NCI-H1436 treated with DMSO at 0.1 percent for 48 hours (cell line): ENCODE results near the gene VTN.

Experiments
- DNase-seq: peaks from one replicate; lab custom pipeline; 2025; lab: John Stamatoyannopoulos, UW

Gene VTN

DNA sequence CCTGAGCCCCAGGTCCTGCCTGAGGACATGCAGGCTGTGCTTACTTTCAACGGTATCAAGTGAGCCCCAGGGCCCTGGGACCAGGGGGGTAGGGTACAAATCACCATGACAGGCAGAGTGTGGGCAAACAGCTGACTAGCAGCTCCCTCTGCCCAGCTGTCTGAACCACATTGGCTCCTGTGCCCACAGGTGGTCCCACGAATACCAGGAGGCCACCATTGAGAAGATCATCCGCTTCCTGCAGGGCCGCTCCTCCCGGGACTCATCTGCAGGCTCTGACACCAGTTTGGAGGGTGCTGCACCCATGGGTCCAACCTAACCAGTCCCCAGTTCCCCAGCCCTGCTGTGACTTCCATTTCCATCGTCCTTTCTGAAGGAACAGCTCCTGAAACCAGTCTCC lies 25.9 kb upstream of the VTN start:
- DNase-seq: no peak

DNA sequence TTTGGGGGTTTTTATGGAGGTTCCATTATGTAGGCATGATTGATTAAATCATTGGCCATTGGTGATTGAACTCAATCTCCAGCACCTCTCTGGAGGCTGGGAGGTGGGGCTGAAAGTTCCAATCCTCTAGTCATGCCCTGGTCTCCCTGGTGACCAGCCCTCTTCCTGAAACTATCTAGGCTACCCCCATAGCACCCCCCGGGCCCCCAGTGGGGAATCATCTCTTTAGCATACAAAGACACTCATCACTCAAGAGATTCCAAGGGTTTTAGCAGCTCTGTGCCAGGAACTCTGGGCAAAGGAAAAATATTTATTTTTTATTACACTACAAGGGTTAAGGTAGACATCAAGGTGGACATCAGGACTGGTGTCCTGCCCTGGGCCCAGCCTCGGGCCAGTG lies 25.3 kb upstream of the VTN start:
- DNase-seq: no peak

DNA sequence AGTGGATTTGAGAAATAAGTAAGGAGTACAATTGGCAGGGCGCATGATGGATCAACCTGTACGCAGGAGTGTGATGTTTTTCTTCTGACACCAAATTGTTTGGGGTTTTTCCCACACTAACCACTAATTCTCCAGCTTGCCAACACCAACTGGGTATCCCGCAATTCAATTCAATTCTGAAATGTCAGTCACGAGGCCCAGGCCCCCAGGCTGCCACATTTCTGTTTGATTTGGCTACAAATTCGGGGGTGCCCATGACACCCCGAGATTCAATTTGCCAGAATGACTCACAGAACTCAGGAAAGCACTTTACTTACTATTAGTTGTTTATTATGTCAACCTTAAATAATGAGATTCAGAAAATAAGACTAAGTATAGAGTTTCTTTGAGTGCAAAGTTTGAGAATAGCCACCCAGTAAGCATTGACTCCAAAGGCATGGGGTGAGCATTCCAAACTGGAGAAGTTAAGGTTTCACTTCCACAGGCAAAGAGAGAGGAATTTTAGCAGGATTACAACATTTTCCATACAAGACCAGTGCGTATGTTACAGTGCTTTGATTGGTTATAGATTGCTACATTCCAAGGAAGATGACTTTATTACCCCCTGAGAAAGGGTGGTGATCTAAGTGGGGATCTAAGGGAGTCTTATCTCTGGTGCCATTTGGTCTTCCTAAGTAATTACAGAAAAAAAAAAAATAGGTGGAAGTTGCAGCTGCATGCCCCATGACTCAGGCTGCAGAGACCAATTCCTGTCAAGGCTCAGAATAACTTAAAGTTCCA lies 24.4 kb upstream of the VTN start:
- DNase-seq: no peak

DNA sequence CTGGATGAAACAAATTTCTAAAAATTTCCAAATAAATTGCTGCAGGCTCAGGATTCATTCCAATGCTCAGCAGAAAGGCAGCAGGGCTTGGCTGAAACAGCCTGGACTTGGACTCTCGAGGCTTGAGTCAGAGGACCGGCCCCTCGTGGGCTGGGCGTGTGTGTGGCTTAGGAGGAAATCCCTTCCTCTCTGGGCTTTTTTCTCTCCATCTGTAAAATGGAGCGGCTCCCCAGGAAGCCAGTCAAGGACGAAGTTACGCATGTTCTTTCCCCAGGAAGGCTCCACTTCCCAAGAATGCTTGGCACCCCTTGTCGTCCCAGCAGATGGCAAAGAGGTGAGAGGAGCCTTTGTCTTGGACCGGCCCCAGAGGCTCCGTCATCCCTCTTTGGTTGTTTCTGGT lies 22.4 kb upstream of the VTN start:
- DNase-seq: no peak

DNA sequence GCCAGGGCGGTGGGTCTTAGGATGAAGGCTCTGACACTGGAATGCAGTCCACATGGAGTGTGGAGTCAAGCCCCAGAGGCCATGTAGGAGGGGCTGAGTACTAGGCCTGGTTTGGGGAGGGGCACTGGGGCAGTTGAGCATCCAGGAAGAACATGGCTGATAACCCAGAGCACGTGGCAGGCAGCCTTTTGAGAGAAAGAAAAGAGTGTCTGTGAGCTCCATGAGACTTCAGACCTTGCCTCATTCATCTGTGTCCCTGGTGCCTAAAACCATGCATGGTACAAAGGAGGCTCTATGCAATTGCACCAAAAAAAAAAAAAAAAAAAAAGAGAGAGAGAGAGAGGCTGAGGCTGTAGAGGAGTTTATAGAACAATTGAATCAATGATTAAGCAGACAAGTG lies 21.3 kb upstream of the VTN start:
- no peak for DNase-seq

DNA sequence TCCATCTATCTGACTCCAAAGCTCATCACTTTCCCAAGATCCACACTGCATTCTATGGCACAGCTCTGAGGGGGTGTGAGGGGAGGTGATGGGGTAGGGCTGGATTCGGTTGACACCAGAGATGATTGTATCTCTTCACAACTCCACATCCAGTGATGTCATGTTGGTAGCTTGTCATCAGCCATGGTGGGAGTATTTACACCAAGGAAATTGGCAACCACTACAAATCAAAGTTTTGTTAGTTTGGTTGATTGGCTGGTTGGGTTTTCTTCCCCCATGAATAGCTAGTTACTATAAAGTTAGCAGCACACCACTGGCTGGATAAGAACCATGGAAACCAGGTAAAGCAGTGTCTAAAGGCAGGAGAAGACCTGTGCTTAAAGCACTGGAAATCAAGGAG lies 20.9 kb upstream of the VTN start:
- no peak for DNase-seq

DNA sequence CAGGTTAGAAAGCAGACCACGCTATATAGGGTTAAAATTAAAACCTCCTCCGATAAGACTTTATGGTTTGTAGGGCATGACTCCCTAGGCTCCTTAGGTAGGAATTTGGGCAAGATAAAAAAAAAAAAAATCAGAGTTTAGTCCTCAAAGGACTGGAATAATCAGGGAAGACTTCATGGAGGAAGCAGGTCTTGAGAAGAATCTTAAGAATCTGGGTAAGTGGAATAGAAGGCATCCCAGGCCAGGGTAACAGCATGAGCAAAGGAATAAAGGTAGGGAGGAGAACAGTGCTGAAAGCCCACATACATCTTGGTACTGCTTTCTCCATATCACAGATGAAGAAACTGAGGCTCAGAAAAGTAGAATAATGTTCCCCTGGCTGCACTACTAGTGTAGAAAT lies 20.5 kb upstream of the VTN start:
- DNase-seq: no peak

DNA sequence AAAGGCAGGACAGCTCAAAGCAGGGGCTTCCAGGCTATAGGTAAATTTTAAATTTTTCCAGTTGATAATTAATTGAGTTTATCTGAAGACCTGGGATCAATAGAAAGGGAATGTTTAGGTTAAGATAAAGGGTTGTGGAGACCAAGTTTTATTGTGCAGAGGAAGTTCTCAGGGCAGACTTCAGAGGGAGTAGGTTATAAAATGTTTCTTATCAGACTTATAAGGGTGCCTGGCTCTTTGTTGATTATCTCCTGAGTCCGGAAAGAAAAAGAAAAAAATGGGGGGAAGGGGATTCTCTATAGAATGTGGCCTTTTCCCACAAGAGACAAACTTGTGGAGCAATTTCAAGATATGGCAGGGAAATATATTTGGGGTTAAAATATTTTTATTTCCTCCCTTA lies 20.0 kb upstream of the VTN start:
- no peak for DNase-seq

DNA sequence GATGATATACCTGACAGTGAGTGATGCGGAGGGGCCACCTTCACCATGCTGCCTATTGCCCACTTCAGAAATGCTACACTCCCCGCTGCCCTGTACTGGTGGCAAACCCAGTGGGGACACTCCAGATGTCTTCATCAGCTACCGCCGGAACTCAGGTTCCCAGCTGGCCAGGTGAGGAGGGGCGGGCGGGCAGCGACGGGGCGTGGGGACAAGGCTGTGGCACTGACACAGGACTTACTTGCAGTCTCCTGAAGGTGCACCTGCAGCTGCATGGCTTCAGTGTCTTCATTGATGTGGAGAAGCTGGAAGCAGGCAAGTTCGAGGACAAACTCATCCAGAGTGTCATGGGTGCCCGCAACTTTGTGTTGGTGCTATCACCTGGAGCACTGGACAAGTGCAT lies 18.0 kb upstream of the VTN start:
- no peak for DNase-seq

DNA sequence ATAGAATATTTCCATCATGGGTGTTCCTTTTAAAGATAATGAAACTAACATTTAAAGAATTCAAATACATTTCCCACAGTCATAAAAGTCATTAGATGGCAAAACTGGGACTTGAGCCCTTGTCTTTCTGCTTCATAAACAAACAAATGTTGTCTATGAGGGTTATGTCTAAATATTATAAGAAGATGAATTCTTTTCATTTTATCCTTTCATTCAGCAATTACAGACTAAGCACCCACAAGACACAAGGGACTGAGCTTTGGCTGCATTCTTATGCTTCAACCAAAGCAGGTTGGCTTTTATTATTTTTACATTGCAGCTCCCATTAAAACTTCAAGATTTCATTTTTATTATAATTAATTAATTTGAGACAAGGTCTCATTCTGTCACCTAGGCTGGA lies 16.3 kb upstream of the VTN start:
- no peak for DNase-seq

DNA sequence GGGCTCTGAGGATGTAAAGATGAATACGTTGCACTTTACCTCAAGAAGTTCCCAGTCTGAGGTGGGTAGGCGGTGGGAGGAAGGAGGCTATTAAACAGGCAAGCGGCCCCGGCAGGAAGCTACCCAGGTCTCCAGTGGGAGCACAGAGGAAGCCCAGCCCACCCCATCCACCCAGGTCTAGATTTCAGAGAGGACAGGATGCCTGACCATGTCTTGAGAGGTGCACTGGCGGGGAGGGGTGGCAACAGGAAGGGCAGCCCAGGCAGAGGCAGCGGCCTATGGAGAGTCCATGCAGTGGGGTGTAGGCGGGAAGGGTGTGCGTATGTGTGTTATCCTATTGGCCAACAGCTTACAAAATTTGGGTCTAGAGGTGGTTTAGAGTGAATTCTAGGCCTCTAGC lies 15.3 kb upstream of the VTN start:
- DNase-seq: no peak

DNA sequence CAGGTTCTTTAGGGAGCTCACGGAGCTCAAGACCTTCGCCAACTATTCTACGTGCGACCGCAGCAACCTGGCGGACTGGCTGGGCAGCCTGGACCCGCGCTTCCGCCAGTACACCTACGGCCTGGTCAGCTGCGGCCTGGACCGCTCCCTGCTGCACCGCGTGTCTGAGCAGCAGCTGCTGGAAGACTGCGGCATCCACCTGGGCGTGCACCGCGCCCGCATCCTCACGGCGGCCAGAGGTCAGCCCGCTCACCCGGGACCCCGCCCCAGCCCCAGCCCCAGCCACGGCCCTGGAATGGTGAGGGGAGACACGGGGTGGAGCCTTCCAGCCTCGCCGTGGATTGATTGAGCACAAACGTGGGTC lies 14.9 kb upstream of the VTN start:
- no peak for DNase-seq

DNA sequence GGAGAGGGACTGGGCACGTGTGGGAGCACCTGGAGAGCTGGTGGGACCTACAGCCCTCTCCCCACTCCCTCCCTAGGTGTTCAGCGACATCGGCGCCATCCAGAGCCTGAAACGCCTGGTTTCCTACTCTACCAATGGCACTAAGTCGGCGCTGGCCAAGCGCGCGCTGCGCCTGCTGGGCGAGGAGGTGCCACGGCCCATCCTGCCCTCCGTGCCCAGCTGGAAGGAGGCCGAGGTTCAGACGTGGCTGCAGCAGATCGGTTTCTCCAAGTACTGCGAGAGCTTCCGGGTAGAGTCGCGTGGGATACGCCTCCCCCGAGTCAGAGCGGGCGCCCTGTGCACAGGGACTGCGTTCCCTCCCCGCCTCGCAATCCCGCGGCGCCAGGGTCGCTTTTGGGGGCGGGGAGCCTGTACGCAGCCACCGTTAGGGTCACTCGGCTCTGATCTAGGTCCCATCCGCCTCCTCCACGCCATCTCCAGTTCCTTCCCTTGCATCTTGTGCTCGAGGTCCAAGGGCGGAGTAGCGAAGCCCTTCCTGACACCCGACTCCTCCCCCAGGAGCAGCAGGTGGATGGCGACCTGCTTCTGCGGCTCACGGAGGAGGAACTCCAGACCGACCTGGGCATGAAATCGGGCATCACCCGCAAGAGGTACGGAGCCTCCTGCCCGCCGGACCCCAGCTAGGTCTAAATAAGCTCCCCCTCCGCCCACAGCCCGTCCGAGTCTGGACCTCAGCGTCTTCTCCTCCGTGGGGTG lies 14.4 kb upstream of the VTN start:
- no peak for DNase-seq

DNA sequence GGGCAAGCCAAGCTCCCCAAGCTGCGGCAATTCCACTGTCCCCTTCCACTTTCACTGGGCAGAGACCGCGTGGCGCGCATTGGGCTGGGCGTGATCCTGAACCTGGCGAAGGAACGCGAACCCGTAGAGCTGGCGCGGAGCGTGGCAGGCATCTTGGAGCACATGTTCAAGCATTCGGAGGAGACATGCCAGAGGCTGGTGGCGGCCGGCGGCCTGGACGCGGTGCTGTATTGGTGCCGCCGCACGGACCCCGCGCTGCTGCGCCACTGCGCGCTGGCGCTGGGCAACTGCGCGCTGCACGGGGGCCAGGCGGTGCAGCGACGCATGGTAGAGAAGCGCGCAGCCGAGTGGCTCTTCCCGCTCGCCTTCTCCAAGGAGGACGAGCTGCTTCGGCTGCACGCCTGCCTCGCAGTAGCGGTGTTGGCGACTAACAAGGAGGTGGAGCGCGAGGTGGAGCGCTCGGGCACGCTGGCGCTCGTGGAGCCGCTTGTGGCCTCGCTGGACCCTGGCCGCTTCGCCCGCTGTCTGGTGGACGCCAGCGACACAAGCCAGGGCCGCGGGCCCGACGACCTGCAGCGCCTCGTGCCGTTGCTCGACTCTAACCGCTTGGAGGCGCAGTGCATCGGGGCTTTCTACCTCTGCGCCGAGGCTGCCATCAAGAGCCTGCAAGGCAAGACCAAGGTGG lies 11.2 kb upstream of the VTN start:
- DNase-seq: no peak

DNA sequence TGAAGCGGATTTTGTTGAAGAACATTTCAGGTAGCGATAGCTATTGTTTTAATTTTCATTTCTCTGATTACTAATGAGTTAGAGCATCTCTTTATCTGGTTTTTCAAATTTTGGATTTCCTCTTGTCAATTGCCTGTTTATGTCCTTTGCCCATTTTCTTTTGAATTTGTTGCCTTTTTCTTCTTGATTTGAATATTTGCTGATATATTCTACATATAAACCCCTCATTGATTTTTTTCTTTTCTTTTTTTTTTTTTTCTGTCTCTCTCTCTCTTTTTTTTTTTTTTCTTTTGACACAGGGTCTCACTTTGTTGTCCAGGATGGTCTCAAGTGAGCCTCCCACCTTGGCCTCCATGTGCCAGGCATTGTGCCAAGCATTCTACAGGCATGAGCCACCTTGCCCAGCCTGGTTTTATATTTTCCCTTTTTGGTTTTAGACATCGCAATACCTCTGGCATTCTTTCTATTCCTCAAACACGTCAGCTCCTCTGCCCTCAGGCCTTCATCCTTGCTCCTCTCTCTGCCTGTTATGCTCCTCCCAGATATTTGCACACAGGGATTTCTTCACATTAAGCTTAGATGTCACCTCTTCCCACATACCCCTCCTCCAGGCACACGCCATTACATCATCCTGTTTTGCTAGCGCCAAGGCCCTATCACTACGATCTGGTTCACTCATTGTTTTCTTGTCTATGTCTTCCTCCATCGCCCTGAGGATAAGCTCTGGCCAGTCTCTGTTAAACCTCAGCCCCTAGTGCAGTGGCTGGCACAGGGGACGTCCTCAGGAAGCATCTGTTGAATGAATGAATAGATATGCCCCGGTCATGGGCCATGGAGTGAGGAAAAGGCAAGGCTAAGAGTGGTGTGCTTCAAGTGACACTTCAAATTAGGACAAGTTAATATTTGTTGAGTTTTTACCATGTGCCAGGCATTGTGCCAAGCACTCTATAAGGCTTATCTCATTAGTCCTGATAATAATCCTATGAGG lies 10.0 kb upstream of the VTN start:
- no peak for DNase-seq

DNA sequence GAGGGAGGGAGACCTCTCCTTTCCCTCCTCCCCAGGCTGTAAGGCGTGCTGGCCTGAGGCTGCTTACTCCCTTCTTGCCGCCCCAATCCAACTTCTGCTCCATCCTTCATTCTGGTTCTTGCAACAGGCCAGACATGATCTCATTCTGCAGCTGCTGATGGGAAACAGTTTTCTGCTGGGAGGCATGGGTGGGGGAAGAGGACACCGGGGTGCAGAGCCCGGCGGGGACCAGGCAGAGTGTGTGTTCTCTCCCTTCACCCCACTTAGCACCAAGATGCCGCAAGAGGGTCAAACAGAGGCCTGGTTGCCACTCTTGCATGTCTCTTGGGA lies 2.8 kb upstream of the VTN start:
- no peak for DNase-seq

DNA sequence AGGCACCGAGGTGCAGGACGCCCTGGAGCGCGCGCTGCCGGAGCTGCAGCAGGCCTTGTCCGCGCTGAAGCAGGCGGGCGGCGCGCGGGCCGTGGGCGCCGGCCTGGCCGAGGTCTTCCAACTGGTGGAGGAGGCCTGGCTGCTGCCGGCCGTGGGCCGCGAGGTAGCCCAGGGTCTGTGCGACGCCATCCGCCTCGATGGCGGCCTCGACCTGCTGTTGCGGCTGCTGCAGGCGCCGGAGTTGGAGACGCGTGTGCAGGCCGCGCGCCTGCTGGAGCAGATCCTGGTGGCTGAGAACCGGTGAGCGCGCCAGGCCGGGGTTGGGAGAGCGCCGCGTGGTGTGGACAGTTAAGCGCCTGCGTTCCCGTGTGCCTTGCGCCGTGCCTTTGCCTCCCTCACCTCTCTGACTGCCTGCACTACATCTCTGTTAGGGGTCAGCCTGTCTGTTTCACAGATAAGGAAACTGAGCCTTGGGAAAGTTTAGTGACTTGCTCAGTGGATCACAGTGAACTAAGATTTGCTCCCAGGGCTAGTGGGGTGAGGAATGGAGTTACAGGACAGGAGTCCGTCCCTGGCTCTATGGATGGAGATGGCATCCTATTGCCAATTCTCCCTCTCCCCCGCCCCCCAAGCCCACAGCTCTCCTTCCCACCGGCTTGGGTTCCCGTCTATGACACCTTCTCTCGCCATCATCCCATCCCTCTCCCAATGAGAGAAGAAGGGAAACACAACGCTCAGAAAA lies 2.3 kb upstream of the VTN start:
- DNase-seq: no peak

DNA sequence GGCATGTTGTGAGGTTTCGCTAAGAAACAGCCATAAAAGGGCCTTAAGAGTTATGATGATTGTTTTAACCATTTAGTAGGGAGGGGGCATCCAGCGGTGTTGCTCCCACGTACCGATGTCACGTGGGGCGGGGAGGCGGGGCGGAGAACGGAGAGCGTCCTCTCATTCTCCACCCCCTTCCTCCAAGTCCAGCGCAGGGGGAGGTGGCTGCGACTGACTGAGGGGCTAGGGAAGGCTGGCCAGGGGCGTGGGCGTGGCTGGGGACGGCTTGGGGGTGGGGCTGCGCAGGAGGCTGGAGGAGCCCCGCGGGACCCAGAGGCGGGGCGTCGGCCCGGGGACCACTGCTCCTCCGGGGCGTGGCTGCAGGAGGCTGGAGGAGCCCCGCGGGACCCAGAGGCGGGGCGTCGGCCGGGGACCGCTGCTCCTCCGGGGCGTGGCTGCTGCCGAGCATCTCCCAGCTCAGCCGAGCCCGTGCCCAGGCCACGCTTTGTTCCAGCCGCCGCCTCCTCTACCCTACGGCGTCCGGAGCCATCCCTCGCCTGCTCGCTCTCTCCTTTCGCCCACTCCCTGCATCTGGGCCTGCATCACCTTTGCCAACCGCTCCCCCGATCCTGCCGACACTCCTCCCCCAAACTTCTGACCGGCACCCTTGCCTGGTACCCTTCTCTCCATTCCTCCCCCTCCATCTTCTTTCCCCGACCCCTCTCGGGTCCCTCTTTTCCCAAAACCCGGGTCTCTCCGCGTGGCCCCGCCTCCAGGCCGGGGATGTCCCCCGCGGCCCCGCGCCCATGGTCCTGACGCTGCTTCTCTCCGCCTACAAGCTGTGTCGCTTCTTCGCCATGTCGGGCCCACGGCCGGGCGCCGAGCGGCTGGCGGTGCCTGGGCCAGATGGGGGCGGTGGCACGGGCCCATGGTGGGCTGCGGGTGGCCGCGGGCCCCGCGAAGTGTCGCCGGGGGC lies 1.4 kb upstream of the VTN start, which contains the start of gene SARM1:
Gene SARM1, plus strand, starts transcription at position 450 of the 958 bp plus-strand sequence. Its CDS starts 339 bp downstream, at position 789.
- DNase-seq: peak; percentile 85

DNA sequence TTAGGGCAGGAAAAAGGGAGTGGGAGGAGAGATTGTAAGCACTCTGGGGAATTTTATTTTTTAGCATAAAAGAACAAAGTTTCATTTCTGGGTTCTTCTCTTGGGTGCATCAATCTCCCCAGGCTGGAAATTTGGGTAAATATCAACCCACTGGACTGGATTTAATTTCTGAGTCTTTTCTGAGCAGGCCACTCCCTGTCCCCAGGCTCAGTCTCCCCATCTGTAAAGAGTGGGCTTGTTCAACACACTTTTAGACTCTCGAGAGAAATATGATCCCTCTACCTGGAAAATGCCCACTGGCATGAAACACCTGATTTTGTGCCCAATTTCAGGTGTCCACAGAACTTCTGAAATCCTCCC lies 617 bp upstream of the VTN start:
- no peak for DNase-seq

DNA sequence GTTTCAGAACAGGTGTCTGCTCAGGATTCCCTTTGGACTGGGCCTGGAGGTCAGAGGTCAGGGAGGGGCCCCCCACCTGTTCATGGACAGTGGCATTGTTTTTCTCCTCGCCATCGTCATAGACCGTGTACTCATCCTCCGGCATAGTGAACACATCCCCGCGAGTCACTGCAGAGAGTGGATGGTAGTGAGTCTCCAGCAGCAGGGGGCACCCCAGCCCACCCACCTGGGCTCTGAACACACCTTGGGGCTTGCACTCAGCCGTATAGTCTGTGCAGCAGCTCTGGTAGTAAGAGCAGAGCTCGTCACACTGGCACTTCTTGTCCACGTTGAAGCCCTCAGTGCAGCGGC lies 448 bp downstream of the VTN start:
- no peak for DNase-seq
